Osteocyte (in vitro differentiated cells): ENCODE measurements around the gene BIRC6. TPM values are rescaled to one million over a fixed set of nuclear protein-coding genes. Genes with fewer than 3 reads are reported as not detected.

Source experiments
- DNase-seq: peaks from one replicate; pipeline ENCODE4 v3.0.0; 2021; ENCODE audit warnings: mixed read lengths; ENCODE audit not compliant: unreplicated experiment; ENCODE audit errors: extremely low spot score
- H3K27ac Mint-ChIP-seq: one replicate; pipeline ENCODE4 v1.8.0; 2021; ENCODE audit warnings: mild to moderate bottlenecking, mixed read lengths; ENCODE audit not compliant: unreplicated experiment
- H3K27me3 Mint-ChIP-seq: one replicate; pipeline ENCODE4 v1.8.0; 2021; ENCODE audit warnings: mixed read lengths; ENCODE audit not compliant: unreplicated experiment
- H3K36me3 Mint-ChIP-seq: one replicate; pipeline ENCODE4 v1.8.0; 2021; ENCODE audit warnings: mixed read lengths; ENCODE audit not compliant: unreplicated experiment
- H3K4me1 Mint-ChIP-seq: one replicate; pipeline ENCODE4 v1.8.0; 2021; ENCODE audit warnings: mixed read lengths; ENCODE audit not compliant: unreplicated experiment
- H3K4me3 Mint-ChIP-seq: one replicate; pipeline ENCODE4 v1.8.0; 2021; ENCODE audit warnings: mild to moderate bottlenecking, moderate library complexity, mixed read lengths; ENCODE audit not compliant: unreplicated experiment
- H3K9me3 Mint-ChIP-seq: one replicate; pipeline ENCODE4 v1.8.0; 2021; ENCODE audit warnings: mixed read lengths; ENCODE audit not compliant: unreplicated experiment
- CTCF ChIP-seq: fragments of 200-600 bp; sonication (generic); IDR thresholded peaks from 2 replicates; pipeline ENCODE4 v1.5.0; 2021; ENCODE audit warnings: antibody characterized with exemption, mild to moderate bottlenecking, moderate library complexity
- total RNA-seq: library from RNA; stranded (reverse); gene quantifications from 2 replicates; pipeline ENCODE4 v1.2.1, GENCODE V29; 2021

The BIRC6 gene
- total RNA-seq, 1 donor from 2014 or later, result 98.8 TPM

- Mint-ChIP-seq H3K36me3 (peaks cover 49% of the 10 kb centered on the region), H3K27ac (no peak overlapping the region), H3K9me3 (no peaks in the 10 kb centered on the region), H3K27me3 (no peaks in the 10 kb centered on the region), H3K4me1 (no peaks in the 10 kb centered on the region), H3K4me3 (no peak overlapping the region)
- no peak for DNase-seq
- TF ChIP-seq CTCF, result no peak
These were observed 159.7 kb downstream of the BIRC6 start for GRCh38 chr2:32516567-32516966.

- no peaks in the 10 kb centered on the region for H3K9me3 Mint-ChIP-seq
- no peak for DNase-seq
- no peaks in the 10 kb centered on the region for H3K27me3 Mint-ChIP-seq
- TF ChIP-seq CTCF, result no peak
- H3K4me3 Mint-ChIP-seq, result no peak overlapping the region
- H3K4me1 Mint-ChIP-seq, result no peaks in the 10 kb centered on the region
- H3K36me3 Mint-ChIP-seq, result peaks cover 50% of the 10 kb centered on the region
- no peak overlapping the region for H3K27ac Mint-ChIP-seq
These were observed 165.9 kb downstream of the BIRC6 start for GRCh38 chr2:32522770-32523169.

GRCh38 chr2:32523686-32524085, 166.9 kb downstream of the BIRC6 start:
- Mint-ChIP-seq H3K27ac (no peak overlapping the region), H3K4me1 (no peaks in the 10 kb centered on the region), H3K9me3 (no peaks in the 10 kb centered on the region), H3K27me3 (no peaks in the 10 kb centered on the region), H3K4me3 (no peak overlapping the region), H3K36me3 (peaks cover 42% of the 10 kb centered on the region)
- DNase-seq, result no peak
- no peak for TF ChIP-seq CTCF

- peaks cover 55% of the 10 kb centered on the region for H3K36me3 Mint-ChIP-seq
- DNase-seq, result no peak
- no peaks in the 10 kb centered on the region for H3K4me1 Mint-ChIP-seq
These were observed 175.5 kb downstream of the BIRC6 start for GRCh38 chr2:32532341-32532740.

GRCh38 chr2:32532961-32533360, 176.1 kb downstream of the BIRC6 start:
- no peak for DNase-seq
- no peak for TF ChIP-seq CTCF
- peaks cover 6% of the 10 kb centered on the region for H3K9me3 Mint-ChIP-seq
- H3K36me3 Mint-ChIP-seq, result peaks cover 50% of the 10 kb centered on the region
- H3K4me3 Mint-ChIP-seq, result no peak overlapping the region
- H3K27me3 Mint-ChIP-seq, result no peaks in the 10 kb centered on the region
- no peak overlapping the region for H3K27ac Mint-ChIP-seq
- no peaks in the 10 kb centered on the region for H3K4me1 Mint-ChIP-seq

More at GRCh38 chr2:32532341-32532740, 175.5 kb downstream of the BIRC6 start:
- no peaks in the 10 kb centered on the region for H3K27me3 Mint-ChIP-seq
- no peak for TF ChIP-seq CTCF
- H3K9me3 Mint-ChIP-seq, result peaks cover 6% of the 10 kb centered on the region
- H3K27ac Mint-ChIP-seq, result no peak overlapping the region
- no peak overlapping the region for H3K4me3 Mint-ChIP-seq
